Ramos (cell line): ENCODE results near the gene RBP2.

Source experiments
- in situ Hi-C: fragments of 300-500 bp; cut with MboI; formaldehyde crosslinking; loops from one replicate; pipeline ENCODE4 v1.14.3; 2022; ENCODE audit warnings: low sequenced_read_pairs; ENCODE audit not compliant: unreplicated experiment

RBP2 gene

DNA sequence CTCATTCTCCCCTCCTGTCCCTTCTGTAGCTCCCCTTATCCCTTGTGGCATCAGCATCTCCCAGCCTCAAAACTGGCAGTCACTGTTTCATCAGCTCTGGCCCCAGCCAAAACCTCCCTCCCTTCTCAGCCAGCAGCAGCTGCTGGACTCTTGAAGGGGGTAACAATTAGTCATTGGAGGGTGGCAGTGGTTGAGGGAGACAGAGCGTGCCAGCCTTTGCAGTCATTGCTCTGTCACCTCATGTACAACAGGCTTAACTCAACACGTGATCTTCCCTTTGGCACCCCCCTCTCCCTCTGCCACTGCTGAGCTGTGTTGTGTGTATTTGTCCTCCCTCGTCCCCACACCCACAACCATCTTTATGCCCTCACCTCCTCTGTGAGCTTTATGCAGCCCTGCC, 28.2 kb downstream of the RBP2 start:
- in situ Hi-C loops = loop anchor here (25.0 kb wide), 1 partner anchor 1414 kb away; no protein-coding TSS in a partner anchor

DNA sequence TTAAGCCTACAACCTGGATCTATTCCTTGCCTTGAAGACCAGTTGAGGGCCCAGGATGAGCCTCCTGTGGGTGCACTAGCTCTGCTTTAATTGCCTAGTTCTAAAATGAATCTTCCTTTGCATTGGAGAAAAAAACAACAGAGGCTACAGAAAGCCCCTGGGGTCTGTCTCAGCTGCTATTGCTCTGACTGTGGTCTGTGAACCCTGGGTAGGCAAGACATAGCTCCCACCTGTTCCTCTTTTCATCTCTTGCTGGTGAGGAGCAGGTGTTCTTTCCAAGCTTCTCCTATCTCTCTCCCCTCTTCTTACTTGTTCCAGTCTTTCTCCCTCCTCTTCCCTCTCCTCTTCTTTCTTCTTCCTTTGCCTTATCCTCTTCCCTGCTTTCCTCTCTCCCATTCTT, 28.8 kb downstream of the RBP2 start:
- in situ Hi-C loops = loop anchor here (25.0 kb wide), 1 partner anchor 1415 kb away; no protein-coding TSS in a partner anchor

DNA sequence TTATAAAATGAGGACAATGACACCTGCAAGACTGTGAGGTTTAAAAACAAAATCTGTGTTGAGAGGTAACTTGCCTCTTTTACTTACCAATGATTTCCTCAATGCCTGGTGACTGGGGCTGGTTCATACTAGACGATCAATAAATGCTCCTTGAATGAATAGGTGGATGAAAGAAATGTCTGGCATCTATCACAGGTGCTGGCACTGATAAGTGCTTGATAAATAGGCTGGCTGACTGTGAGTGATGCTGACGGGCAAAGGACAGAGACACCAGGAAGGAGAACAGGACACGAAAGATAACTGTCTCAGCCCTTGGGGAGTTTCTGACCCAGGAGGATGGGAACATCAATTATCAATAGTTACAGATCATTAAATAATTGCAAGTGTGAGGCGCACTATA, 31.9 kb downstream of the RBP2 start:
- in situ Hi-C loops = loop anchor here (25.0 kb wide), 1 partner anchor 1418 kb away; no protein-coding TSS in a partner anchor

DNA sequence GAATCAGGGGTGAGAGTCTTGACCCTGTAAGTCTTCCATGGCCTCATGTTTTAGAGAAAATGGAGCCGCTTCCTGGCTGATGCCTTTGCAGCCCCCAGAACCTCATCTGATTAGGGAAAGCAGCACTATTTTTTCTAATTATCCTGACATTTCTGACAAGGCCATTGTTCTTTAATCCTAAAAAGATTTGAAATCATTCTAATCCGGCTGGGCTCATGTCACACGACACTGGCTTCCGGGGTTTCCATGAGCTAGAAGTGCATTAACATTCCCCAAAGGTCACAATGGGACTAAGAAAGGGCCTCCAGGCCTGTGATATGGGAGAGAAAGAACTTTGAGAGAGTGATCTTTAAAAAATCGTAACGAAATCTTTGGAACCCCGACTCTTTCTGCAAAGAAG, 33.1 kb downstream of the RBP2 start:
- in situ Hi-C loops = loop anchor here (25.0 kb wide), 1 partner anchor 1419 kb away; no protein-coding TSS in a partner anchor

DNA sequence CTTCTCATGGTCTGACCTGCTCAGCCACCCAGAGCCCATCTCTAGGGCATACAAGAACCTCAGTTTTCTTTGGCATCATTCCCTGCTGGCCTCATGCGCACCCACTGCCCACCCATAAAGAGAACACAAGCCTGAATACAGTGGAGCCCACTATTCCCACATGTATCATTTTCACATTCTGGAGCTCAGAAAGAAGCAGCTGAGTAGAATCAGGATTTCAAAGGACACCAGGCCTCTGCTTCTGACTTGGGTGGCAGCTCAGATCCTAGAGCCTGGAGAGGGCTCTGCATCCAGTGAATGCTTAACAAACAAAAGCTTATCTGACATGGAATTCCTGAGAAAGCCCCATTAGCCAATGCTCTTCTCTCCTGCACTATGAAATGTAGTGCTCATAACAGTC, 34.7 kb downstream of the RBP2 start:
- in situ Hi-C loops = loop anchor here (25.0 kb wide), 1 partner anchor 1421 kb away; no protein-coding TSS in a partner anchor

DNA sequence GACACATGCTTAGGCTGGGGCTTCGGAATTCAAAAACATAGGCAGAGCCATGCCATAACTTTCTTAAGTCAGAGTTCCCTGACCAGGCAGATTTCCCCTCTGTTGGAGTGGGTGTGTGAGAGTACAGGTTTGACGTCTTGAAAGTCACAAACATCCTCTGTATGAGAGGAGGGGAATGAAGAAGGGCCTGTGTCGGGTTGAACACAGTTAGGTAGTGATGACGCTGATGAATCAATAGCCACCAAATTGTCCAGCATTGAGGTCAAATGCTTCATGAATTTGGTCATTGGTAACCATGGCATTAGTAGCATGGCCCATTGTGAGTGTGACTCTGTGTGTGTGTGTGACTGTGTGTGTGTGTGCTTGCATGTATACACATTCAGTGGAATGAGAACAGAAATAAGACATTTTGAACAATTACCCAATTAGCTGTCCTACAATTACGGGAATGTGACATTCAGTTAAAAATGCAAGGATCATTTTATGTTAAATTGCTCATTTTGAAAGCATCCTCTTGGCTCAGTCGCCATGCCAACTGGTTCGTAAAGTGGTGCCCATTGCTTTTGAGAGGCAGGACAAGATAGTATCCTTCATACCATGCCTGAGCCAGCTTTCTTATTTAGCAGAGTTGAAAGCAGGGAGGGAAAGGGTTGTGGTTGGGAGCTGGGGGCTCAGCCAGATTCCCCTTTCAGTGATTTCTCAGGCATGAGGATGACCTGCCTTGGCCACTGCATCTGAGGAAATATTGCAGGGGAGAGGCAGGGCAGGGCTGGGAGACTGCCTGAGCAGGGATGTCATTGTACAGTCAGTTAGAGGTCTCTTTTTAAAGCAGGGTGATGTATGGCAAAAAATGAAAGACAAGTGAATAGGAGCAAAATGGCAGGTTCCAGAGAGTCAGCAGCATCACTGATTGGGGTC, 35.4 kb downstream of the RBP2 start:
- in situ Hi-C loops = loop anchor here (25.0 kb wide), 1 partner anchor 1421 kb away; no protein-coding TSS in a partner anchor

DNA sequence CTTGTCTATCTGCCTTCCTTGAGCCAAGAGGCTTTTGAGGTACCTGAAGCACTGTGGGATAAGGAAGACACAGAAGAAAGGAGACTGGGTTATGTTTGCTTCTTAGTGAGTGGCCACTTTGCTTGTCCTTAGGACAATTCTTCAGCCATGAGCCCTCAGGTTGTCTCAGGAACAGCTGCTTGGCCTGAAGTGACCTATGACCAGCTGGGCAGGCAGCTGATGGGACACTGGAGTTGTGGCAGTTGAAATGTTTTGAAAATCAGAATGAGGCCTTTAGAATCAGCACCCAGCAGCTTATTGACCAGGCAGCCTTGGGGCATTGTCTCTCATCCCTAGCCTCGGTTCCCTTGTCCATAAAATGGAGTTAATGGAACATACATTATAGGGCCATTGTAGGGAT, 37.0 kb downstream of the RBP2 start:
- in situ Hi-C loops = loop anchor here (25.0 kb wide), 1 partner anchor 1423 kb away; no protein-coding TSS in a partner anchor

DNA sequence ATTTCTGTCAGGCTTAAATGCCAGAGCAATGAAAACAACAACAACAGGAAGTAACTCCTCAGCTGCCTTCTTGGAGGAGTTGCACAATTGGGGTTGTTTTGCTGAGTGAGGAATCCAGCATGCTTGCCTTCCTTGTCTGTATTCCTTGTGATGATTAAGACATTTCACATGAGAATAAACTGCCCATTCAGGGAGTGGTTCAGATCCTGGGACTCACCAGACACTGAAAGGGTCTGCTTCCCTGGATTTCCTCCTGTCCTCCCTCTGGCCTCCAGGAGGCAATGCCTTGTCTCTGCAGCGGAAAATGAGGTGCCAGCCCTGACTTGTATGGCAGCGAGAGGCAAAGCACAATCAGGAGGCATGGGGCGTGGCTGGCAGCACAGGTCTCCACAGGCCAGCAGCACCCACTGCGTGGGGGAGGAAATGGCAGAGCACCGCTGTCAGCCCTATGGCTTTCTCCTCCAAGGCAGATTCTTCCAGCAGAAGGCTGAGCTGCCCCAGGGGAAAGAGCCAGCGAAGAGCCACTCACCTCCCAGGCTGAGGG, 41.5 kb downstream of the RBP2 start:
- in situ Hi-C loops = loop anchor here (25.0 kb wide), 1 partner anchor 1427 kb away; no protein-coding TSS in a partner anchor

DNA sequence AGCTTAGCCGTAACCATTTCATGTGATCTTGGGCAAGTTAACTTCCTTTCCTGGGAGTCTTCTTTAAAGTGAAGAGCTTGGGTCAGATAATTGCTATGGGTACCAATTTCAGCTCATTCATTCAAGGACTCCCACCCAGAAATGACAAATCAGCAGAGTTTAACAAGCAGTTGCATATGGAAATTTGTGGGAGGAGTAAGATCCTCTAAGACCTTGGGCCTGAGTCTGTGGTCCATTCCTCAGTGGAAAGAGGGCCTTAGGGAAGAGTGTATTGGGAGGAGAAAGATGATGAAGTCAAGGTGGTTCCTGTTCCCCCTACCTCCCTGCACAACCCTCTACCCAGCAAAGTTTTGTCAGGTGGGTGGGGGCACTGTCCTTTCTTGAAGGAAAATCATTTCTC, 42.1 kb downstream of the RBP2 start:
- in situ Hi-C loops = loop anchor here (25.0 kb wide), 1 partner anchor 1428 kb away; no protein-coding TSS in a partner anchor

DNA sequence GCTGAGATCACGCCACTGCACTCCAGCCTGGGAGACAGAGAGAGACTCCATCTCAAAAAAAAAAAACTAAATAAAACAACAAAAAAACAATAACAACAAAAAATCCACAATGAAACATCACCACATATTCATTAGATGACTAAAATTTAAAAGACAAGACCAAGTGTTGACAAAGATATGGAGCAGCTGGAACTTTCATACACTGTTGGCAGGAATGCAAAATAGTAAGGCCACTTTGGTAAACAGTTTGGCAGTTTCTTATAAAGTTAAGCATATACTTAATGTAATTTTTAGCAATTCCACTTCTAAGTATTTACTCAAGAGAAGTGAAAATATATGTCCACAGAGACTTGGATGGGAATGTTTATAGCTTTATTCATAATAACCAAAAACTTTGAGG, 43.2 kb downstream of the RBP2 start:
- in situ Hi-C loops = loop anchor here (25.0 kb wide), 1 partner anchor 1429 kb away; no protein-coding TSS in a partner anchor

DNA sequence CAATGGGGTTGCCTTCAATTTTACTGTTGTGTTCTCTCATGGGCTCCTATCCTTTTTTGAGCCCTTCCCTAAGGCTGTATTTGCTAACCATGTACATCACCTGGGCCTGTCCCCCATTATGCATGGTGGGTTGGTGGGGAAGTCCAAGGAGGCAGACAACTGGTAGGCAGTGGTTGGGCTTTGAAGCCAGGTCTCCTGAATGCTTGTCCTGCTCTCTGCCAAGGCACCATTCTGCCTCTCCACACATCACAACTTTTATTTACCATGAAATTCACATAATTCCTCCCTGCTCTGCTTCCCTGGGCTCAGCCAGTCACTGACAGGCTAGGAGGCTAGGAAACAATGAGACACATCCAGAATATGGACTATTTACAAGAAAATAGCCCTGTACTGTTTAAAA, 45.8 kb downstream of the RBP2 start:
- in situ Hi-C loops = loop anchor here (25.0 kb wide), 1 partner anchor 1432 kb away; no protein-coding TSS in a partner anchor

DNA sequence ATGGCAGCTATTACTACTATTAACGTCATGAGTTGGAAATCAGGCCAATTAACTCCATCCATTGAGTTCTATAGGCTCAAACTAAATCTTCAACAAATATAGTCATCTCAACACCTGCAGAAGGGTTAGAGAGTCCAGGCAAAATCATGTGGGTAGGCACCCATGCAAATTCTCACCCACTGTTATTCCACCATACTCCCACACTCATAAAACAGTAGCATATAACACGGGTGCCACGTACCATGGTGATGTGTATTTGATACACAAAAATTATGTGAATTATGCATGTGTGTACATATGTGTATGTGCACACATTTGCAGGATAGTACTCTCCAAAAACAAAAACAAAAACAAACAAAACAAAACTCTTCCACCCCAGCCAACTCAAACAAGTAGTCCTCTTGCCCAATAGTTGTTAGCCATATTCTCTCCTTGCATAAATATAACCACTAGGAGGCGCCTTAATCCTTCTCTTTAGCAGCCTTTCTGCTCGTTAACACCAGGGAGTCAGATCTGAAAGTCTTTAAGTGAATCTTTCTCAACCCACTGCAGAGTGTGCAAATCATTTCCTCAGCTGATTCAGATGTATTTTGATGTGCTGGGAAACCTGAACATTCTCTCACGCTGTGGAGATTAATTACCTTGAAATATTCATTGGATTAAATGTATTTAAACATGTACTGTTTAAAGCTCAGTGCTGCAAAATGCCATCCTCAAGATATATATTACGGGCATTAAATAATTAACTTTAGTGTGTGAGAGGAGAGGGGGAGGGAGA, 48.8 kb downstream of the RBP2 start:
- in situ Hi-C loops = loop anchor here (25.0 kb wide), 1 partner anchor 1435 kb away; no protein-coding TSS in a partner anchor

DNA sequence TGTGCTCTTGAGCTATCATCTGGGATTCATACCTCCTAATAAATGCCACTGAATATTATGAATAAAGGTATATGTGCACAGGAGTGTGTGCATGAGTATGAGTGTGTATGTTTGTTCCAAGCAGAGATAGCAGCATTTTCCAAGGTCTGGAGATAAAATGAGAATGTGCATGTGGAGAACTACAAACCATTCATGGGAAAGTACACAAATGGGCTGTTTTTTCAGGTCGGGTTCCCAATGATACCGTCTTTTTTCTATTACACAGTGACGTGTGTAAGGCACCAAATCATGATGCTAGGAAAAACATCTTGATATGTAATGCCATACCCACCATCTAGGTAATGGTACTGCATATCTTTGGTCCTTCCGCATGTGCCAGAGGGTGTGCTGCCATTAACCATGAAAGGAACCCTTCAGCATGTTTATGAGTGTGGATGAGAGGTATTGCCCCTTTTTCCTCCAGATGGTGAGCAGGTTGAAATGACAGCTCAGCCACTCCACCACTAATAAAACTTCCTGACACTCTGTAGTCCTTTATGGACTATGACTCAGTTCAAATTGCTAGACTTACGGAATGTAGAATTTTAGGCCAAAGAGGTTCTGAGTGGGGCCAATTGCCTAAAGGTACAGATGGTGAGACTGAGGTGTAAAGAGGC, 50.4 kb downstream of the RBP2 start:
- in situ Hi-C loops = loop anchor here (25.0 kb wide), 1 partner anchor 1436 kb away; no protein-coding TSS in a partner anchor

DNA sequence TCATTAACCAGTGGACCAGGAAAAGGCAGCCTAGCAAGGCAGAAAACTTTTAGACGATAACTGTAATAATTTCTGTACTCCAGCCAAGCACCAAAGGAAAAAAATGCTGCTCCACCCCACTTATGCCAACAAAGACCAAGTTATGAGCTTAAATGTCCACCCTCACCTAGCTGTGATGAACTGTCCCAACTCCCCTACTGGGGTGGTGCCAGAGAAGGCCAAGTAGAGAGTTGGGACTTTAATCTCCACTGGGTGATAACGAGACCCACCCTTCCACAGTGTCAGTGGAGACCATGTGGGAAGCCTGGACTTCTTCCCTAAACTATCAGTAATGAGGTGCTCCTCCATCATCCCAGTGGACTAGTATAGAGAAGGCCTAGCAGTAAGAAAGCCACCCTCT, 53.1 kb downstream of the RBP2 start:
- in situ Hi-C loops = no loop called here

DNA sequence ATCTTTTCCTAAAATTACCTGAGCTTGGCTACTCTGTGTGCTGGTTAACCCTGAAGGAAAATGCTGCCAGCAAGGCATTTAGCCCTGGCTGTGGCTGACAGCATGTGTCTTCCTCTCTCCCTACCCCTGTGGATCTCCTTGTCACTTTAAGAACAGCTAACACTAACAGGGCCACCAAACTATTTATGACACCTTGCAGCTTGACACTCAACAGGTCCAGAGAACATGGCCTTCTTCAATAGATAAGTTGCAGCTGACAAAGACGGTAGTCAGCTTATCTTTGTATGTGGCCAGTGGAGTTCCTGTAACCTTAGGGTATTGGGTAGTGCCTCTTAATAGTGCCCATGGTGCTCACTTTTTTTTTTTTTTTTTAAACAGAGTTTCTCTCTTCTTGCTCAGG, 54.9 kb downstream of the RBP2 start:
- in situ Hi-C loops = no loop called here

DNA sequence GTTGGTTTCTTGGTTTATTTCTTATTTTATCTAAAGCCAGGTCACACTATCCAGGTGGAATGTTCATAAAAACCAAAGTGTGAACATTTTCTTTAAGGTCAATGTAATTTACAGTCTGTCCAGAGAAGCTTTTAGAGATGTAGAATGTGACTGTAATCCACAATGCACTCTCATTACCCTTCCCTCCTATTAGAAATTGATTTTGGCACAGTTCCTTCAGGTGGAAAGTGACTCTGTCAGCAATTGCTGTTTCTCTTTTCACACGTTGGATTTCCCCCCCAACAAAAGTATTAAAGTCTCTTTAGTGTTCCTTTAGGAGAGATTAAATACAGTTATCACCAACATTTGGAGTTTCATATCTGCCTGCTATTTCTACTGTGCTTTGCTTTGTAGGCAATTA, 55.3 kb downstream of the RBP2 start:
- in situ Hi-C loops = no loop called here

DNA sequence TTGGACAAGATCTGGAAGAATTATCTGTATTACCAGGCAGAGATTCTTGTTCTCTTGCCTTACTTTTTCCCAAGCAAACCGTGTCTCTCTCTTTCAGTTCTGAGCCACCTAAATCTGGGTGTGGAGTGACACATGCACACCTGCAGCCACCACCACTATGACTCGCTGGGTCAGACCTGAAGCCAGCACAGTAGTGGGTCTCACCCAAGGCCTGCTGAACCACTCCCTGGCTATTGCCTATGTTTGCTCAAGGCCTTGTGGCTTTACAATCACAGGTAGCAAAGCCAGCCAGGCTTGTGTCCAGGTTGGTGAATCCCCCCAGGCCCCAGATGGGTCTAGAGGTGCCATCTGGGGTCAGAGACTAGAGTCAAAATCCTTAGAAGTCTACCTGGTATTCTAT, 58.2 kb downstream of the RBP2 start:
- in situ Hi-C loops = no loop called here

DNA sequence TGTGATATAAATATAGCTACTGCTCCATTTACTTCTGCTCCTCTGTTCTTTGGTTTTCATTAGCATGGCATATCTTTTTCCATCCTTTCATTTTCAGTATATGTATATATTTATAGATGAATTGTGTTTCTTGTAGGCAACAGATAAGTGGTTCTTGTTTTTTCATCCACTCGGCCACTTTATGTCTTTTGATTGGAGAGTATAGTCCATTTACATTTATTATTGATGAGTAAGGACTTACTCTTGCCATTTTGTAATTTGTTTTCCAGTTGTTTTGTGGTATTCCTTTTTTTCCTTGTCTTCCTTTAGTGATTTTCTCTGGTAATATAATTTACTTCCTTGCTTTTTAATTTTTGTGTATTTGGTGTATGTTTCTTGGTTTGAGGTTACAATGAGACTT, 60.0 kb downstream of the RBP2 start:
- in situ Hi-C loops = no loop called here

DNA sequence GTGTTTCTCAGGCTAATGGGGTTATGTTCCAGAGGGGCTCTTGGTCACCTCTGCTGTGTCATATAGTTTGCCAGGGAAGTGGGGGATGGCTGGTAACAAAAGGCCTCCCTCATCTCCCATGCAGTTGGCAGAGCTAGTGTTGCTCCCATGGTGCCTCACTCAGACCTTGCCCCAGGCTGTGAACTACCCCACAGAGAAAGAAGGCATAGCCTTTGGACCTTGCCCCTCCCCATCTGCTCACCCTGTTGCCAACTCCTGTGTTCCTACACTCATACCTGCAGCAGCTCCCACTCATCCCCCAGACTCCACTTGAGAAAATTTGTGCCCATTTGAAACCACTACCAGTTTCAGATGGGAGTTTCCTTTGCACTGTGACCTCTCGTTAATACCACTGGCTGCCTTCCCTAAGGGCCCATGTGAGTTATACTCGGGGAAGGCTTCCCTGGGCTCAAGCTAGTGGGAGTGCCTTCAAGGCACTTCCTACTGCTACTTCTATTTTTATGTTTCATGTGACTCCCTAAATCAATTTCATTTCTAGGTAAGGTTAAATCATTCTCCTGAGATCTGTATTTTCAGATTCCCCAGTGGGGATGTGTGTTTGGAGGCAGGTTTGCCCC, 61.6 kb downstream of the RBP2 start:
- in situ Hi-C loops = no loop called here
